HG03064 (cell line): Measurements from ENCODE around the gene BCORL1.

Experiments
- ATAC-seq: cut with Tn5 transposase; IDR thresholded peaks from one replicate; pipeline ENCODE4 v1.9.1; 2021; ENCODE audit warnings: low read depth; ENCODE audit not compliant: unreplicated experiment

The BCORL1 gene

GRCh38 chrX:130057209-130057608 lies 74.8 kb downstream of the BCORL1 start:
- no peak for ATAC-seq

- no peak for ATAC-seq
These were observed 76.2 kb downstream of the BCORL1 start for GRCh38 chrX:130058652-130059051.

- peak; percentile 86 for ATAC-seq
These were observed 78.0 kb downstream of the BCORL1 start for GRCh38 chrX:130060122-130061069.

- no peak for ATAC-seq
These were observed 84.7 kb downstream of the BCORL1 start for GRCh38 chrX:130066975-130067615.

- no peak for ATAC-seq
These were observed 89.3 kb downstream of the BCORL1 start for GRCh38 chrX:130071611-130072344.

GRCh38 chrX:130072345-130072740 lies 89.9 kb downstream of the BCORL1 start:
- ATAC-seq: no peak

- ATAC-seq: no peak
These were observed 93.3 kb downstream of the BCORL1 start for GRCh38 chrX:130075777-130076176.

GRCh38 chrX:130079824-130080406 lies 97.5 kb downstream of the BCORL1 start:
- ATAC-seq: no peak

GRCh38 chrX:130080791-130081367 lies 98.4 kb downstream of the BCORL1 start:
- ATAC-seq: no peak

- no peak for ATAC-seq
These were observed 99.1 kb downstream of the BCORL1 start for GRCh38 chrX:130081421-130082045.

GRCh38 chrX:130082244-130083106 lies 100.0 kb downstream of the BCORL1 start:
- ATAC-seq: peak; percentile 38

GRCh38 chrX:130083107-130083490 lies 100.7 kb downstream of the BCORL1 start:
- ATAC-seq: no peak

- no peak for ATAC-seq
These were observed 101.4 kb downstream of the BCORL1 start for GRCh38 chrX:130083656-130084382.

- ATAC-seq: peak; percentile 34
These were observed 102.3 kb downstream of the BCORL1 start for GRCh38 chrX:130084631-130085237.

- ATAC-seq: no peak
These were observed 103.4 kb downstream of the BCORL1 start for GRCh38 chrX:130085551-130086446.

- peak; percentile 40 for ATAC-seq
These were observed 104.2 kb downstream of the BCORL1 start for GRCh38 chrX:130086447-130087206.
